GM23338 (cell line): Measurements from ENCODE around the gene CENPS. TPM values are rescaled to one million over a fixed set of nuclear protein-coding genes. Genes with fewer than 3 reads are reported as not detected.
"Not testable (repeated sequence)": the region's sequence is repeated elsewhere in the genome, so short reads cannot be mapped to it uniquely, and the experiment has no call there.

Source experiments
- ATAC-seq: fragments of 200-7000 bp; cut with Tn5 transposase; 3 replicates; pipeline ENCODE4 v1.9.1; 2020
- DNase-seq: peaks from one replicate; pipeline ENCODE4 v3.0.0-alpha.2; 2015; ENCODE audit warnings: low spot score
- H2AFZ ChIP-seq: fragments of 200-600 bp; sonication (generic); 2 replicates; pipeline ENCODE4 v1.8.0; 2016; ENCODE audit warnings: antibody characterized with exemption, mild to moderate bottlenecking, moderate library complexity
- H3F3A ChIP-seq: fragments of 200-600 bp; sonication (generic); replicated peaks from 2 replicates; pipeline ENCODE4 v1.8.0; 2017; ENCODE audit warnings: antibody characterized with exemption, mixed run types, low read depth
- H3K27ac ChIP-seq: fragments of 200-600 bp; sonication (generic); 2 replicates; pipeline ENCODE4 v1.6.1; 2016; ENCODE audit warnings: low read depth
- H3K27me3 ChIP-seq: fragments of 200-600 bp; sonication (generic); 2 replicates; pipeline ENCODE4 v1.8.0; 2016; ENCODE audit warnings: mild to moderate bottlenecking, mixed run types, moderate library complexity; ENCODE audit not compliant: insufficient read depth
- H3K36me3 ChIP-seq: fragments of 200-600 bp; sonication (generic); 2 replicates; pipeline ENCODE4 v1.8.0; 2016; ENCODE audit warnings: mild to moderate bottlenecking; ENCODE audit not compliant: insufficient read depth
- H3K4me1 ChIP-seq: fragments of 200-600 bp; sonication (generic); 2 replicates; pipeline ENCODE4 v1.8.0; 2016; ENCODE audit warnings: mild to moderate bottlenecking, moderate library complexity; ENCODE audit not compliant: insufficient read depth
- H3K4me2 ChIP-seq: fragments of 200-600 bp; sonication (generic); 2 replicates; pipeline ENCODE4 v1.7.1; 2017; ENCODE audit warnings: mixed run types
- H3K4me3 ChIP-seq: fragments of 200-600 bp; sonication (generic); 2 replicates; pipeline ENCODE4 v1.6.1; 2016; ENCODE audit warnings: mixed run types
- H3K79me2 ChIP-seq: fragments of 200-600 bp; sonication (generic); replicated peaks from 2 replicates; pipeline ENCODE4 v1.8.0; 2017; ENCODE audit warnings: mild to moderate bottlenecking; ENCODE audit not compliant: insufficient read depth
- H3K9me2 ChIP-seq: fragments of 200-600 bp; sonication (generic); 2 replicates; pipeline ENCODE4 v1.8.0; 2017; ENCODE audit not compliant: insufficient read depth
- H4K20me1 ChIP-seq: fragments of 200-600 bp; sonication (generic); replicated peaks from 2 replicates; pipeline ENCODE4 v1.8.0; 2017; ENCODE audit warnings: mild to moderate bottlenecking; ENCODE audit not compliant: insufficient read depth
- H3K27ac Mint-ChIP-seq: 2 replicates; pipeline ENCODE4 v1.8.0; 2020; ENCODE audit warnings: inconsistent platforms, mild to moderate bottlenecking, moderate library complexity, mixed read lengths
- H3K27me3 Mint-ChIP-seq: 3 replicates; pipeline ENCODE4 v1.8.0; 2022; ENCODE audit warnings: low read depth, mild to moderate bottlenecking, moderate library complexity, mixed read lengths, inconsistent platforms; ENCODE audit not compliant: insufficient read depth, poor library complexity
- H3K36me3 Mint-ChIP-seq: 3 replicates; pipeline ENCODE4 v1.8.0; 2021; ENCODE audit warnings: low read depth, mild to moderate bottlenecking, inconsistent platforms, moderate library complexity, mixed read lengths
- H3K4me1 Mint-ChIP-seq: 3 replicates; pipeline ENCODE4 v1.8.0; 2020; ENCODE audit warnings: mild to moderate bottlenecking, inconsistent platforms, mixed read lengths
- H3K4me3 Mint-ChIP-seq: 3 replicates; pipeline ENCODE4 v1.8.0; 2021; ENCODE audit warnings: moderate library complexity, mild to moderate bottlenecking, inconsistent platforms, mixed read lengths
- H3K9me3 Mint-ChIP-seq: 3 replicates; pipeline ENCODE4 v1.8.0; 2020; ENCODE audit warnings: moderate library complexity, mild to moderate bottlenecking, inconsistent platforms, mixed read lengths
- CTCF ChIP-seq, 2 experiments: fragments of 200-600 bp in 1 of 2; sonication (generic) in 1 of 2; conservative IDR thresholded peaks; 2 replicates each; pipeline versions ENCODE4 v1.5.1 to v1.6.1; 2016 to 2017; ENCODE audit warnings: antibody characterized with exemption in 2 of 2, low read depth in 2 of 2, mild to moderate bottlenecking in 2 of 2, moderate library complexity in 1 of 2
- EZH2 ChIP-seq: fragments of 200-600 bp; sonication (generic); IDR thresholded peaks from one replicate; pipeline ENCODE4 v1.8.0; 2017; ENCODE audit warnings: antibody characterized with exemption, mild to moderate bottlenecking, low read depth; ENCODE audit not compliant: unreplicated experiment
- STAT1 ChIP-seq: IDR thresholded peaks from one replicate; pipeline ENCODE4 v1.6.1; 2016; ENCODE audit warnings: antibody characterized with exemption; ENCODE audit not compliant: unreplicated experiment
- ZNF462 ChIP-seq: fragments of 250-450 bp; sonication (Bioruptor Pico); IDR thresholded peaks from 2 replicates; pipeline ENCODE4 v1.5.0; 2020; ENCODE audit warnings: mild to moderate bottlenecking, moderate library complexity
- polyA plus RNA-seq: library from polyadenylated mRNA; unstranded; fragments of >200 nt; fragmentation: Nextera tagmentation; extraction: Ambion mirVana; gene quantifications from 2 replicates; pipeline ENCODE4 v1.2.1, GENCODE V29; 2016
- total RNA-seq: library from RNA; depleted of rRNA; stranded (reverse); fragments of >200 nt; shearing (Covaris generic); gene quantifications from 2 replicates; pipeline ENCODE4 v1.2.3, GENCODE V29; 2014

Gene CENPS
- total and polyA plus RNA-seq, 2 experiments from 2014 or later: 4.7 to 31.3 TPM

GRCh38 chr1:10415211-10415930 is 14.9 kb upstream of the CENPS start:
- H3K27me3 Mint-ChIP-seq: peaks cover 4% of the 10 kb centered on the region
- DNase-seq (peak; percentile 21), ATAC-seq (no peak; the same call in 1 of the 3 replicates)
- Histone ChIP-seq H3K4me2 (no peak overlapping the region), H4K20me1 (peaks cover 28% of the 10 kb centered on the region), H3K4me3 (no peak overlapping the region), H2AFZ (no peak overlapping the region), H3K79me2 (peaks cover 1% of the 10 kb centered on the region; the same call in 1 of the 2 replicates), H3K36me3 (peaks cover 90% of the 10 kb centered on the region), H3K27me3 (no peaks in the 10 kb centered on the region), H3K27ac (peak overlapping the region; percentile 74), H3F3A (peaks cover 40% of the 10 kb centered on the region), H3K9me2 (no peaks in the 10 kb centered on the region), H3K4me1 (no peaks in the 10 kb centered on the region)
- H3K4me3 Mint-ChIP-seq: no peak overlapping the region
- TF ChIP-seq STAT1 (no peak), ZNF462 (CRISPR knock-in tag) (no peak), CTCF (conservative IDR thresholded peaks at IDR 0.05; ENCODE audit: low read depth in 2 of 2) (no peak), EZH2 (no peak)
- peak overlapping the region; percentile 93 for H3K27ac Mint-ChIP-seq
- H3K4me1 Mint-ChIP-seq: peaks cover 6% of the 10 kb centered on the region; the same call in 2 of the 3 replicates
- H3K36me3 Mint-ChIP-seq: peaks cover 94% of the 10 kb centered on the region
- H3K9me3 Mint-ChIP-seq: no peaks in the 10 kb centered on the region; the same call in 2 of the 3 replicates

GRCh38 chr1:10415967-10416366 is 14.3 kb upstream of the CENPS start:
- H3K4me3 ChIP-seq, H3K79me2 ChIP-seq, H3K4me3 Mint-ChIP-seq, H3K27me3 Mint-ChIP-seq, H3K4me1 ChIP-seq, H3K4me2 ChIP-seq, H3K9me3 Mint-ChIP-seq, DNase-seq, H3K9me2 ChIP-seq, H3K4me1 Mint-ChIP-seq, H2AFZ ChIP-seq, H3K27me3 ChIP-seq, ATAC-seq: not testable (repeated sequence)
- H3K27ac Mint-ChIP-seq: peak overlapping the region; percentile 92; the same call in 1 of the 2 replicates
- Histone ChIP-seq H4K20me1 (peaks cover 28% of the 10 kb centered on the region), H3F3A (peaks cover 42% of the 10 kb centered on the region), H3K36me3 (peaks cover 92% of the 10 kb centered on the region), H3K27ac (peak overlapping the region; percentile 74)
- H3K36me3 Mint-ChIP-seq: peaks cover 95% of the 10 kb centered on the region

- not testable (repeated sequence) for H3K9me3 Mint-ChIP-seq, ATAC-seq, H3K4me2 ChIP-seq, H3K9me2 ChIP-seq, H3K4me1 Mint-ChIP-seq, H3K4me3 ChIP-seq, H3K4me3 Mint-ChIP-seq, H2AFZ ChIP-seq, H3K27ac ChIP-seq, H3K79me2 ChIP-seq, DNase-seq, H3K27me3 Mint-ChIP-seq, H3K4me1 ChIP-seq, H3K27ac Mint-ChIP-seq, H3K27me3 ChIP-seq
- Histone ChIP-seq H4K20me1 (peaks cover 21% of the 10 kb centered on the region), H3F3A (peaks cover 27% of the 10 kb centered on the region), H3K36me3 (peaks cover 67% of the 10 kb centered on the region)
- peaks cover 75% of the 10 kb centered on the region for H3K36me3 Mint-ChIP-seq
These were observed 11.5 kb upstream of the CENPS start for GRCh38 chr1:10418741-10419140.
